ENCODE data around the gene ZDHHC19.

DNA sequence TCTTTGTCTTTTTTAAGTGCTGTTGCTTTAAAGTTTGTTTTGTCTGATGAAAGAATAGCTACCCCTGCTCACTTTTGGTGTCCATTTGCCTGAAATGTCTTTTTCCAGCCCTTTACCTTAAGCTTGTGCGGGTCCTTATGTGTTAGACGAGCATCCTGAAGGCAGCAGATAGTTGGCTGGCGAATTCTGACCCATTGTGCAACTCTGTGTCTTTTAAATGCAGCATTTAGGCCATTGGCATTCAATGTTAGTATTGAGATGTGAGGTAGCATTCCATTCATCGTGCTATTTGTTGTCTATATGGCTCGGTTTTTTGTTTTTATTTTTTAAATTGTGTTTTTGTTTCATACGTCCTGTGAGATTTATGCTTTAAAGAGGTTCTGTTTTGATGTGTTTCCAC is 55.0 kb downstream of the ZDHHC19 start:
- TF ChIP-seq CTCF (IDR thresholded peaks at IDR 0.05) (no peak), ZFX (IDR thresholded peaks at IDR 0.05; ENCODE audit: borderline replicate concordance) (no peak)
